A673 (cell line): ENCODE data around the gene LPP.

ENCODE experiments used
- CTCF ChIP-seq: fragments of 300-800, 200-600 bp; sonication (generic); conservative IDR thresholded peaks from 2 replicates; pipeline ENCODE4 v1.5.1; 2017; ENCODE audit warnings: low read depth, mild to moderate bottlenecking, antibody characterized with exemption, low read length, moderate library complexity, mixed read lengths
- EZH2 ChIP-seq: fragments of 200-600 bp; sonication (generic); IDR thresholded peaks from 2 replicates; pipeline ENCODE4 v1.6.1; 2017; ENCODE audit warnings: borderline replicate concordance, low read depth, mild to moderate bottlenecking, mixed read lengths, antibody characterized with exemption, low read length; ENCODE audit not compliant: poor library complexity, severe bottlenecking

GRCh38 chr3:188518835-188519452, 365.0 kb downstream of the LPP start:
- no peak for TF ChIP-seq CTCF
- no peak for TF ChIP-seq EZH2
